ENCODE results near the gene ZFYVE21. TPM values are rescaled to one million over a fixed set of nuclear protein-coding genes. Genes with fewer than 3 reads are reported as not detected.

Gene ZFYVE21
- 68.6 to 84.3 TPM (median 68.6 TPM) in 3 replicates for total RNA-seq
- long read RNA-seq, transcript ZFYVE21-202 (7 exons, 1,383 nt), result major isoform, 133 of 147 reads
- long read RNA-seq, partial matches to known transcripts, result 0 of 147 reads
- long read RNA-seq, other reads (novel, unspliced or antisense), result 14 of 147 reads

GRCh38 chr14:103715052-103716000 is at the start of gene ZFYVE21, which contains the start of gene XRCC3:
Gene ZFYVE21 (plus strand): TSS chr14:103715810. CDS start chr14:103715842, 32 bp downstream.
Gene XRCC3 (minus strand): TSS chr14:103715451. CDS start chr14:103711087, 4,364 bp downstream.
- H3K4me3 Mint-ChIP-seq (ENCODE audit: unreplicated experiment), result peak within 1 kb of the TSS; percentile 75
- no peaks in the 10 kb centered on the region for H3K9me3 Mint-ChIP-seq (ENCODE audit: low read depth)
- TF ChIP-seq, protein P1, sequence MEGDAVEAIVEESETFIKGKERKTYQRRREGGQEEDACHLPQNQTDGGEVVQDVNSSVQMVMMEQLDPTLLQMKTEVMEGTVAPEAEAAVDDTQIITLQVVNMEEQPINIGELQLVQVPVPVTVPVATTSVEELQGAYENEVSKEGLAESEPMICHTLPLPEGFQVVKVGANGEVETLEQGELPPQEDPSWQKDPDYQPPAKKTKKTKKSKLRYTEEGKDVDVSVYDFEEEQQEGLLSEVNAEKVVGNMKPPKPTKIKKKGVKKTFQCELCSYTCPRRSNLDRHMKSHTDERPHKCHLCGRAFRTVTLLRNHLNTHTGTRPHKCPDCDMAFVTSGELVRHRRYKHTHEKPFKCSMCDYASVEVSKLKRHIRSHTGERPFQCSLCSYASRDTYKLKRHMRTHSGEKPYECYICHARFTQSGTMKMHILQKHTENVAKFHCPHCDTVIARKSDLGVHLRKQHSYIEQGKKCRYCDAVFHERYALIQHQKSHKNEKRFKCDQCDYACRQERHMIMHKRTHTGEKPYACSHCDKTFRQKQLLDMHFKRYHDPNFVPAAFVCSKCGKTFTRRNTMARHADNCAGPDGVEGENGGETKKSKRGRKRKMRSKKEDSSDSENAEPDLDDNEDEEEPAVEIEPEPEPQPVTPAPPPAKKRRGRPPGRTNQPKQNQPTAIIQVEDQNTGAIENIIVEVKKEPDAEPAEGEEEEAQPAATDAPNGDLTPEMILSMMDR (IDR thresholded peaks at IDR 0.05), result no peak
- DNase-seq (ENCODE audit: low spot score), result peak; percentile 100
- H3K27me3 Mint-ChIP-seq (ENCODE audit: low read depth), result no peaks in the 10 kb centered on the region
- H3K27ac Mint-ChIP-seq (ENCODE audit: unreplicated experiment), result peak within 1 kb of the TSS; percentile 85
- H3K4me1 Mint-ChIP-seq (ENCODE audit: low read depth), result peaks cover 51% of the 10 kb centered on the region
- H3K36me3 Mint-ChIP-seq (ENCODE audit: low read depth), result peaks cover 2% of the 10 kb centered on the region

GRCh38 chr14:103667671-103668070 is 47.9 kb upstream of the ZFYVE21 start:
- Mint-ChIP-seq H3K4me1 (ENCODE audit: low read depth) (peaks cover 30% of the 10 kb centered on the region), H3K27me3 (ENCODE audit: low read depth) (no peaks in the 10 kb centered on the region), H3K9me3 (ENCODE audit: low read depth) (no peaks in the 10 kb centered on the region), H3K4me3 (ENCODE audit: unreplicated experiment) (no peak overlapping the region), H3K27ac (ENCODE audit: unreplicated experiment) (peak overlapping the region; percentile 12), H3K36me3 (ENCODE audit: low read depth) (peaks cover 27% of the 10 kb centered on the region)
- TF ChIP-seq, protein P1 (IDR thresholded peaks at IDR 0.05), result no peak
- DNase-seq (ENCODE audit: low spot score), result no peak

DNA sequence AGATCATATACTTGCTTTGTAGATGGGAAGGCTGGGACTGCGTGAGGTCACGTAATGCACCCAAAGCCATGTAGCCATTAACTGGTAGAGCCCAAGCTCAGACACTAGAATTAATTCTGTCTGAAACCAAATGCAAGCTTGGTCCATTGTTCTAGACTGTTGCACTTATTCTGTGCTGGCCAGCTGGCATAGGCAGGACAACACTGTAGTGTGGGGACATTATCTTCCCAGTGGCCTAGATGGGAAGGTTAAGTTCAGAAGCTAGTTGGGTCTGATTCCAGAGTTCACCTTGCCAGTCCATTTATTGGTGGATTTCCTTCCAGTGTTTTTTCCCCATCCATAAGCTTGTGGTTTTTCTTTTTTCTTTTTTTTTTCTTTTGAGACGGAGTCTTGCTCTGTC is 47.5 kb upstream of the ZFYVE21 start:
- TF ChIP-seq, protein P1 (IDR thresholded peaks at IDR 0.05), result no peak
- Mint-ChIP-seq H3K27ac (ENCODE audit: unreplicated experiment) (no peak overlapping the region), H3K4me3 (ENCODE audit: unreplicated experiment) (no peak overlapping the region), H3K9me3 (ENCODE audit: low read depth) (no peaks in the 10 kb centered on the region), H3K36me3 (ENCODE audit: low read depth) (peaks cover 30% of the 10 kb centered on the region), H3K27me3 (ENCODE audit: low read depth) (no peaks in the 10 kb centered on the region), H3K4me1 (ENCODE audit: low read depth) (peaks cover 28% of the 10 kb centered on the region)
- DNase-seq (ENCODE audit: low spot score), result no peak

DNA sequence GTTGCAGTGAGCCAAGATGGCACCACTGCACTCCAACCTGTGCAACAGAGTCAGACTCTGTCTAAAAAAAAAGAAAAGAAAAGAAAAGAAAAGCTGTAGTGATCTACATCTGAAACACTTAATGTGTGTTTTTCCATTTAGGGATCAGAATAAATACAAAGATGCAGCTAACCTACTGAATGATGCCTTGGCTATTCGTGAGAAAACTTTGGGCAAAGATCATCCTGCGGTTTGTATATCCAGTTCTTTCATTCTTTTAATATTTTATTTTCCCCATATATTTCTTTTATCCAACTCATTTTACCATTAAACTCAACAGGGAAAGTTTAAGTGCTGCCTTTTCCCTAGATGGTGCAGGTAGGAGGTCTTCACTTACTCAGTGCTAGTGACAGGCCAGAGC is 46.2 kb upstream of the ZFYVE21 start:
- no peak for DNase-seq (ENCODE audit: low spot score)
- Mint-ChIP-seq H3K4me3 (ENCODE audit: unreplicated experiment) (no peak overlapping the region), H3K27ac (ENCODE audit: unreplicated experiment) (no peak overlapping the region), H3K4me1 (ENCODE audit: low read depth) (peaks cover 16% of the 10 kb centered on the region), H3K36me3 (ENCODE audit: low read depth) (peaks cover 28% of the 10 kb centered on the region), H3K9me3 (ENCODE audit: low read depth) (no peaks in the 10 kb centered on the region), H3K27me3 (ENCODE audit: low read depth) (no peaks in the 10 kb centered on the region)
- TF ChIP-seq, protein P1 (IDR thresholded peaks at IDR 0.05), result no peak

DNA sequence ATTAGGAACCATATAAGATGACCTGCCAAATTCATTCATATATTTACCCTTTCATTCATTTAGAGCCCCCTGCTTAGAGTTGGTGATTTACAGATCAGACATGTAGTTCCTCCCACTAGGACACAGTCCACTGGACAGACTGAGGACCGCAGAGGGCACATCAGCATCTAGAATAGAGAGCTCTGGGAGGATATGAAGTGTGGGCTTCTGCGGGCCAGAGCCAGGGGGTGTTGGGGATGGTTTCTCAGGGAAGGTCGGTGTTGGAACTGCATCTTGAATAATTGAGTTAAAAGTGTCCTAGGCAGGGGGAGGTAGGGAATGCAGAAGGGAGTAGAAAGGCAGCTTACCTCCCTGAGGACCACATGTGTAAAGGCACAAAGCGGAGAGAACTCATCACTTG is 43.7 kb upstream of the ZFYVE21 start:
- no peaks in the 10 kb centered on the region for H3K27me3 Mint-ChIP-seq (ENCODE audit: low read depth)
- no peak overlapping the region for H3K27ac Mint-ChIP-seq (ENCODE audit: unreplicated experiment)
- no peaks in the 10 kb centered on the region for H3K4me1 Mint-ChIP-seq (ENCODE audit: low read depth)
- TF ChIP-seq, protein P1 (IDR thresholded peaks at IDR 0.05), result no peak
- no peak overlapping the region for H3K4me3 Mint-ChIP-seq (ENCODE audit: unreplicated experiment)
- H3K9me3 Mint-ChIP-seq (ENCODE audit: low read depth), result no peaks in the 10 kb centered on the region
- no peak for DNase-seq (ENCODE audit: low spot score)
- peaks cover 36% of the 10 kb centered on the region for H3K36me3 Mint-ChIP-seq (ENCODE audit: low read depth)

Data from chondrocyte (in vitro differentiated cells).